NCI-H1105 (cell line): ENCODE measurements around the gene KIF1B.
"Not testable (repeated sequence)": the region's sequence is repeated elsewhere in the genome, so short reads cannot be mapped to it uniquely, and the experiment has no call there.

Experiments
- DNase-seq: peaks from one replicate; lab custom pipeline; 2025; lab: John Stamatoyannopoulos, UW

KIF1B gene

GRCh38 chr1:10387677-10388386 is 177.5 kb downstream of the KIF1B start:
- DNase-seq: no peak

GRCh38 chr1:10388387-10388715 is 178.0 kb downstream of the KIF1B start:
- no peak for DNase-seq

- peak; percentile 6 for DNase-seq
Measured at GRCh38 chr1:10389271-10389973, 179.1 kb downstream of the KIF1B start.

- DNase-seq: no peak
Measured at GRCh38 chr1:10396870-10397269, 186.5 kb downstream of the KIF1B start.

GRCh38 chr1:10398278-10398733 is 187.9 kb downstream of the KIF1B start:
- DNase-seq: no peak

GRCh38 chr1:10398734-10399443 is 188.5 kb downstream of the KIF1B start, which contains the start of gene PGD:
PGD (plus strand) TSS chr1:10399064; CDS start chr1:10399118, 54 bp downstream.
- DNase-seq: peak; percentile 99

- no peak for DNase-seq
Measured at GRCh38 chr1:10399444-10399941, 189.1 kb downstream of the KIF1B start.

GRCh38 chr1:10400013-10400412 is 189.6 kb downstream of the KIF1B start:
- DNase-seq: no peak

- no peak for DNase-seq
Measured at GRCh38 chr1:10401281-10401680, 190.9 kb downstream of the KIF1B start.

- no peak for DNase-seq
Measured at GRCh38 chr1:10402729-10403274, 192.4 kb downstream of the KIF1B start.

- no peak for DNase-seq
Measured at GRCh38 chr1:10407201-10407600, 196.8 kb downstream of the KIF1B start.

GRCh38 chr1:10415211-10415930 is 205.0 kb downstream of the KIF1B start:
- DNase-seq: no peak

GRCh38 chr1:10415967-10416366 is 205.6 kb downstream of the KIF1B start:
- DNase-seq: not testable (repeated sequence)

- not testable (repeated sequence) for DNase-seq
Measured at GRCh38 chr1:10418741-10419140, 208.4 kb downstream of the KIF1B start.

- DNase-seq: no peak
Measured at GRCh38 chr1:10419351-10419750, 209.0 kb downstream of the KIF1B start.

GRCh38 chr1:10421637-10422036 is 211.3 kb downstream of the KIF1B start:
- DNase-seq: no peak

- DNase-seq: no peak
Measured at GRCh38 chr1:10424034-10424433, 213.7 kb downstream of the KIF1B start.

- no peak for DNase-seq
Measured at GRCh38 chr1:10424651-10425050, 214.3 kb downstream of the KIF1B start.

- not testable (repeated sequence) for DNase-seq
Measured at GRCh38 chr1:10425826-10426534, 215.6 kb downstream of the KIF1B start.

- not testable (repeated sequence) for DNase-seq
Measured at GRCh38 chr1:10426535-10426848, 216.1 kb downstream of the KIF1B start.

- no peak for DNase-seq
Measured at GRCh38 chr1:10428984-10429383, 218.6 kb downstream of the KIF1B start.
